GM12873 (cell line): ENCODE results near the gene NACC1.
A peak's percentile ranks its signal among the peaks of the same experiment; 100 is the strongest.

ENCODE experiments used
- CTCF ChIP-seq: IDR thresholded peaks from 2 replicates; pipeline ENCODE4 v1.5.1; 2012; ENCODE audit warnings: low read depth, mild to moderate bottlenecking, moderate library complexity, low read length, control low read depth; ENCODE audit not compliant: insufficient read depth; ENCODE audit errors: missing control alignments

Gene NACC1

DNA sequence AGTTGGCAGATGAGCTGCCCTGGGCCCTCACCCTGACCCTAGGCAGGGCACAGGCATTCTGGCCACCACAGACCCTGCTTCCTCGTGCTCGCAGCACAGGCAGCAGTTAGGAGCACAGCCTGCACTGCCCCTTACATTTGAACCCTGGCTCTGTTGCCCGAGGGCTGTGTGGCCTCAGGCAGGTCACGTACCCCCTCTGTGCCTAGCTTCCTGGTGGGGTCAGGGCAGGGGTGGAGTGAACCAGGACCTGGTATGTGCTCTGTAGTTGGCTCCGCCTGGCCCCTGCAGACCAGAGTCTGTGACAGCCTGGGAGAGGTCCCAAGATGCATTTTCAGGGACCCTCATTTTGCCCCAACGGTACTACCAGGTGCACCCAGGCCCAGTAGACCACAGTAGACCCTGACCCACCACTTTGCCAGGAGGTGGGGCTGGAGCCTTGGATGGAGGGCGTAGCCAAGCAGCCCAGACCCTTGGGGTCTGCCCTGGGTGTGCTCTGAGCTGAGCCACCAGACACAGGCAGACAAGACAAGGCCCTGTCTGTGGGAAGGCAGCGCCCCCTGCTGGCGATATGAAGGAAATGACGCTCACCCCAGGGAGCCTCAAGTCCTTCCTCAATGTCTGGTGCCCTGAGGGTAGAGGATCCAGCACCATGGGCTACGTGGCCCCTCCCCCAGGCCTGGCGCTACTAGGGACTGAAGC lies 24.5 kb upstream of the NACC1 start:
- peak; percentile 97 for TF ChIP-seq CTCF

GRCh38 chr19:13094106-13094504 lies 24.0 kb upstream of the NACC1 start:
- TF ChIP-seq CTCF: no peak

DNA sequence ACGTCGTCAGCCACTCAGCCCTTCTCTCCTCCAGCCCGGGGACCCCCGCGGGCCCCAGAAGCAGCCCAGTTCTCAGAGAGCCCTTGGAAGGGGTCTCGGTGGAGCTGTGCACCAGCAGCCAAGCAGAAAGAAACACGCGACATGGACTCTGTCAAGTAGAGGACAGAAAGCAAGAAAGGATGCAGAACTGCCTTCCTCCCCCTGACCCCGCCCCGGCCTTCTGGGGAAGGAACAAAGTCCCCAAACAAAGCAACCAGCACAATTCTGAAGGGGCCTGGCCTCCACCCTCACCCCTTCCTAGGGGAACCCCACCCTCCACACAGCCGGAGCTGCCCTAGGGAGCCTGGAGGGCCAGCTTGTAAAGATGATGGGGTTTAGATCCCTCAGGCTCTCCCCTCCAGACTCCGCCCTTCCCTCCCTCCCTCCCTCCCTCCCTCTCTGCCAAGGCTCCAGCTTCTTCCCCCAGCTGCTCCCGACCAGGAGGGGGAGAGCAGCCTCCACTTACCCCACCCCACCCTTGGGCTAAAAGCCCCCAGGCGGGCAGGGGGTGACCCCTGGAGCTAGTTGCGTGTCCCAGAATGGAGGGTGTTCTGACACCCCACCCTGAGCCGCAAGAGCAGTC lies 23.2 kb upstream of the NACC1 start:
- no peak for TF ChIP-seq CTCF

DNA sequence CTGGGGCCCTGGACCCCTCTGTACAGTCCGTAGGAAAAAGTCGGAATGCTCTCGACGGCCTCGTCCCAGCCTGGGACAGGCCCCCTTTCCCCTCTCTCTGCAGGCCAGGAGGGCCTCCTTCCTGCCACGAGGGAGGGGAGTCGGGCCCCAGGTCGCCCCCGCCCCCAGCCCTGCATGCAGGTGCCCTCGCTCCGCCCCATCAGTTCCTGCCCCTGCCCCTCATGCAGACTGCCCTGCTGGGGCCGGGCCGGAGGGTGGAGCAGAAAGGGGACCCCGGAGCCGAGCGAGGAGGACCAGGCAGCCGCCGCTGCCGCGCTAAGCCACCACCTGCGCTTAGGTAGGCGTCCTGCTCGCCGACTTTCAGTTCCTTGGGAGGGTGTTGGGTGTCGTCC lies 22.7 kb upstream of the NACC1 start:
- TF ChIP-seq CTCF: no peak

- TF ChIP-seq CTCF: peak; percentile 36
Observed at GRCh38 chr19:13095934-13096927, 21.8 kb upstream of the NACC1 start.

DNA sequence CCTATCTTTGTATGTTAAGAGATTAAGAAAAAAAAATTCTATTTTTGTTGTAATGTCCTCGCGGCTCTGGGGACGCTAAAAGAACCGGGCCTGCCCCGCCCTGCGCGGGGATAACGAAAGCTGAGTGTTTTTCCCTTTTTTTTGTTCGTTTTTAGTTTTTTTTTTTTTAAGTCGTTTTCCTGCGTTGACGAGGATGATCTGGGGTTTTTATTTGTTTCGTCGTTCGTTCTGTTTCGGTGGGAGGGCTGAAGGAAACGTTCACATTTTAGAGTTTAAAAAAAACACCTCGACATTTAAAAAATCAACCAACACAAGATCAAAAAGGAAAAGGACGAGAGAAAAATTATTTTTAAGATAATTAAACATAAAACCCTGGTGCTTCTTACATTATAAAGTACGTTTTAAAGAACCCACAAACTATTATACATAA lies 21.0 kb upstream of the NACC1 start:
- TF ChIP-seq CTCF: no peak

DNA sequence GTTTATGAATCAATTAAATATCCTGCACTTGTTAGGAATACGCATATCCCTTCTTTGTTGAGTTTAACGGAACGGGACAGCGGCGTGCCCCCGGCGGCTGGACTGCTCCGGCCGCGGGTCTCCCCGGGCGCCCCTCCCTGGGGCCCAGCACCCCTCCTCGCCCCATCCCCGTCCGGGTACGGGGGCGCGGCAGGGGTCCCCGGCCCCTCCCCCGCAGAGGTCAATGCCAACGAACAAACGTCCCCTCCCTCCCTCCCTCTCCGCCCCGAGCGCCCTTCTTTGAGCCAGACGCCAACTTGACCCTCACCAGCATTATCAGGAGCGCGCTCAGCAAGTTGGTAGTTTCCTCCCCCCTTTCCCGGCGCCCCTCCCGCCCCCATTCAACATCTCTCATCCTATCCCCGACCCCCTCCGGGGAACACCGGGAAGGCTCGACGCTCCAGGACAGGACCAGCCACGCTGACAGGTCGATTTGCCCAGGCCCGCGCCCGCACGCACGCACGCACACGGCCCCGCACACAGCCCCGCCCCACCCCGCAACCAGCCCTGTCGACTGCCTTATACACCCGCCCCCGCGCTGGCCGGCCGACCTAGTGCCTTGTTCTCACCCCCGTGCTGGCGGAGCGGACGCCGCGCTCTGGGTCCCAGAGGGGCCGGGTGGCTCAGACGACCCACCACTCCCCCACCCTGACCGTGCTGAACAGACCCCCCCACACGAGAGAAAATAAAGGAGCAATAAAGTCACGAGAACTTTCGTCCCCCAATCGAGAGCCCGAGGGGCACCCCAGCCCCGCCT lies 20.4 kb upstream of the NACC1 start:
- TF ChIP-seq CTCF: no peak
